Measurements from ENCODE around the gene TBC1D14. TPM values are rescaled to one million over a fixed set of nuclear protein-coding genes. Genes with fewer than 3 reads are reported as not detected.

The TBC1D14 gene
- polyA plus RNA-seq, 1 of the 3 experiments (the other 2 are of a cell fraction) = 39.5 TPM

GRCh38 chr4:6887591-6888371, 21.8 kb upstream of the TBC1D14 start:
- CTCF ChIA-PET = interaction anchor here (1.1 to 6.8 kb wide), 4 partner anchors 13 to 183 kb away, joined by 4 to 57 read pairs (median 24); no protein-coding TSS in a partner anchor
- WGBS (ENCODE audit: low lambda C conversion rate) = 92% methylated on average over 14 of the region's 21 CpGs
- Histone ChIP-seq H4K20me1 (ENCODE audit: insufficient read depth) (no peaks in the 10 kb centered on the region), H3K9me2 (no peaks in the 10 kb centered on the region), H3K4me2 (no peak overlapping the region), H3K4me1 (ENCODE audit: control insufficient read depth in 1 of 2, insufficient read depth in 2 of 2, low read depth in 1 of 2, low read length in 1 of 2) (peaks cover 0 to 3% of the 10 kb centered on the region in 2 experiments; a peak in 1 of 4 replicates), H3K9me3 (no peaks in the 10 kb centered on the region), H3K4me3 (ENCODE audit: low read depth in 2 of 2, low read length in 1 of 2) (no peak overlapping the region), H3K36me3 (replicated peaks in 1 of 2; ENCODE audit: control insufficient read depth in 1 of 2, insufficient read depth in 2 of 2, low read length in 1 of 2) (peaks cover 0 to 15% of the 10 kb centered on the region in 2 experiments), H3K9ac (no peak overlapping the region), H3K27me3 (ENCODE audit: insufficient read depth) (no peaks in the 10 kb centered on the region), H3K79me2 (ENCODE audit: insufficient read depth) (no peaks in the 10 kb centered on the region), H2AFZ (ENCODE audit: low read depth) (no peak overlapping the region), H3K27ac (ENCODE audit: low read depth in 2 of 2, low read length in 1 of 2) (no peak overlapping the region), H3F3A (replicated peaks; ENCODE audit: insufficient read depth) (peaks cover 8% of the 10 kb centered on the region)
- TF ChIP-seq ELF1 (IDR thresholded peaks at IDR 0.05) (no peak), RAD21 (IDR thresholded peaks at IDR 0.05; ENCODE audit: low read length) (no peak), TCF12 (IDR thresholded peaks at IDR 0.05) (no peak)
- POLR2A ChIA-PET = no interaction called here
- no peak for DNase-seq

GRCh38 chr4:6888506-6889071, 21.0 kb upstream of the TBC1D14 start:
- H3K79me2 ChIP-seq (ENCODE audit: insufficient read depth) = no peaks in the 10 kb centered on the region
- no peaks in the 10 kb centered on the region for H4K20me1 ChIP-seq (ENCODE audit: insufficient read depth)
- no peaks in the 10 kb centered on the region for H3K27me3 ChIP-seq (ENCODE audit: insufficient read depth)
- DNase-seq = no peak
- H3F3A ChIP-seq (replicated peaks; ENCODE audit: insufficient read depth) = peaks cover 5% of the 10 kb centered on the region
- H3K4me3 ChIP-seq (ENCODE audit: low read depth in 2 of 2, low read length in 1 of 2) = no peak overlapping the region
- no peaks in the 10 kb centered on the region for H3K9me3 ChIP-seq
- H2AFZ ChIP-seq (ENCODE audit: low read depth) = no peak overlapping the region
- H3K36me3 ChIP-seq (replicated peaks in 1 of 2; ENCODE audit: control insufficient read depth in 1 of 2, insufficient read depth in 2 of 2, low read length in 1 of 2) = peaks cover 0 to 7% of the 10 kb centered on the region in 2 experiments
- CTCF ChIA-PET = interaction anchor here (6.8 kb wide), 1 partner anchor 14 kb away, joined by 57 read pairs; no protein-coding TSS in a partner anchor
- POLR2A ChIA-PET = no interaction called here
- no peak overlapping the region for H3K27ac ChIP-seq (ENCODE audit: low read depth in 2 of 2, low read length in 1 of 2)
- H3K9ac ChIP-seq = no peak overlapping the region
- H3K4me2 ChIP-seq = no peak overlapping the region
- no peak for TF ChIP-seq MXI1 (IDR thresholded peaks at IDR 0.05; ENCODE audit: low read depth, low read length)
- no peak for TF ChIP-seq TCF12 (IDR thresholded peaks at IDR 0.05)
- no peak for TF ChIP-seq GATA2 (CRISPR knock-in tag; IDR thresholded peaks at IDR 0.05)
- TF ChIP-seq IRF3 (IDR thresholded peaks at IDR 0.05; ENCODE audit: low read depth, low read length) = no peak
- no peak for TF ChIP-seq GABPA (IDR thresholded peaks at IDR 0.05; ENCODE audit: low read depth)
- no peak for TF ChIP-seq ZBTB33 (IDR thresholded peaks at IDR 0.05; ENCODE audit: borderline replicate concordance, low read depth)
- TF ChIP-seq EP300 (IDR thresholded peaks at IDR 0.05; ENCODE audit: borderline replicate concordance in 1 of 2, low read depth in 1 of 2, low read length in 1 of 2) = no peak
- TF ChIP-seq RFX5 (IDR thresholded peaks at IDR 0.05; ENCODE audit: low read length) = no peak
- no peak for TF ChIP-seq NRF1 (IDR thresholded peaks at IDR 0.05; ENCODE audit: low read depth, low read length)
- no peak for TF ChIP-seq EZH2phosphoT487 (IDR thresholded peaks at IDR 0.05; ENCODE audit: borderline replicate concordance, low read depth)
- TF ChIP-seq CHD2 (IDR thresholded peaks at IDR 0.05; ENCODE audit: low read length, partially characterized antibody) = no peak
- TF ChIP-seq RXRA (IDR thresholded peaks at IDR 0.05; ENCODE audit: borderline replicate concordance, low read depth) = no peak
- no peak for TF ChIP-seq POLR2AphosphoS5 (IDR thresholded peaks at IDR 0.05; ENCODE audit: low read depth, low read length)
- TF ChIP-seq FOXM1 (IDR thresholded peaks at IDR 0.05; ENCODE audit: low read depth) = no peak
- no peak for TF ChIP-seq NFIC (IDR thresholded peaks at IDR 0.05; ENCODE audit: borderline replicate concordance)
- no peak for TF ChIP-seq RAD21 (IDR thresholded peaks at IDR 0.05; ENCODE audit: low read length)
- no peak for TF ChIP-seq USF1 (IDR thresholded peaks at IDR 0.05; ENCODE audit: borderline replicate concordance, low read depth)
- TF ChIP-seq REST (IDR thresholded peaks at IDR 0.05; ENCODE audit: low read depth, low read length) = no peak
- H3K4me1 ChIP-seq (ENCODE audit: control insufficient read depth in 1 of 2, insufficient read depth in 2 of 2, low read depth in 1 of 2, low read length in 1 of 2) = peaks cover 0 to 3% of the 10 kb centered on the region in 2 experiments; a peak in 1 of 4 replicates
- H3K9me2 ChIP-seq = no peaks in the 10 kb centered on the region
- WGBS (ENCODE audit: low lambda C conversion rate) = 75% methylated on average over 7 of the region's 15 CpGs
